NCI-H128 (cell line): ENCODE measurements around the gene CFAP92.
A peak's percentile ranks its signal among the peaks of the same experiment; 100 is the strongest.

Source experiments
- DNase-seq: peaks from one replicate; lab custom pipeline; 2025; ENCODE audit not compliant: unreplicated experiment; lab: John Stamatoyannopoulos, UW

The CFAP92 gene

GRCh38 chr3:129006864-129007263, 13.0 kb upstream of the CFAP92 start:
- no peak for DNase-seq

- DNase-seq = no peak
These were observed 11.8 kb upstream of the CFAP92 start for GRCh38 chr3:129005526-129006303.

- no peak for DNase-seq
These were observed 10.9 kb upstream of the CFAP92 start for GRCh38 chr3:129004639-129005295.

- DNase-seq = peak; percentile 19
These were observed 9.8 kb upstream of the CFAP92 start for GRCh38 chr3:129003578-129004112.

- no peak for DNase-seq
These were observed 9.0 kb upstream of the CFAP92 start for GRCh38 chr3:129002573-129003569.

GRCh38 chr3:129001806-129002572, 8.1 kb upstream of the CFAP92 start:
- DNase-seq = no peak

GRCh38 chr3:129001101-129001805, 7.4 kb upstream of the CFAP92 start, which contains the start of gene EFCC1:
Gene EFCC1 (plus strand): TSS chr3:129001304. CDS start chr3:129001629, 325 bp downstream.
- no peak for DNase-seq

GRCh38 chr3:129000742-129001100, 6.8 kb upstream of the CFAP92 start:
- no peak for DNase-seq

- DNase-seq = no peak
These were observed 5.2 kb upstream of the CFAP92 start for GRCh38 chr3:128999102-128999501.

- no peak for DNase-seq
These were observed 4.7 kb upstream of the CFAP92 start for GRCh38 chr3:128998561-128998960.

- DNase-seq = no peak
These were observed 3.7 kb upstream of the CFAP92 start for GRCh38 chr3:128997486-128998133.

GRCh38 chr3:128996726-128997125, 2.9 kb upstream of the CFAP92 start:
- DNase-seq = no peak

GRCh38 chr3:128996200-128996599, 2.3 kb upstream of the CFAP92 start:
- no peak for DNase-seq

GRCh38 chr3:128995737-128996136, 1.9 kb upstream of the CFAP92 start:
- DNase-seq = no peak

- no peak for DNase-seq
These were observed 988 bp upstream of the CFAP92 start for GRCh38 chr3:128994581-128995546.

- DNase-seq = no peak
These were observed 267 bp upstream of the CFAP92 start for GRCh38 chr3:128994173-128994512.

GRCh38 chr3:128992926-128993460, 883 bp downstream of the CFAP92 start:
- DNase-seq = no peak

GRCh38 chr3:128991355-128991895, 2.5 kb downstream of the CFAP92 start:
- DNase-seq = no peak
